ENCODE results near the gene RIMS3. TPM values are rescaled to one million over a fixed set of nuclear protein-coding genes. Genes with fewer than 3 reads are reported as not detected.
A peak's percentile ranks its signal among the peaks of the same experiment; 100 is the strongest.

The RIMS3 gene
- total RNA-seq, 1 experiment from 2014 or later, result 5.7 TPM

DNA sequence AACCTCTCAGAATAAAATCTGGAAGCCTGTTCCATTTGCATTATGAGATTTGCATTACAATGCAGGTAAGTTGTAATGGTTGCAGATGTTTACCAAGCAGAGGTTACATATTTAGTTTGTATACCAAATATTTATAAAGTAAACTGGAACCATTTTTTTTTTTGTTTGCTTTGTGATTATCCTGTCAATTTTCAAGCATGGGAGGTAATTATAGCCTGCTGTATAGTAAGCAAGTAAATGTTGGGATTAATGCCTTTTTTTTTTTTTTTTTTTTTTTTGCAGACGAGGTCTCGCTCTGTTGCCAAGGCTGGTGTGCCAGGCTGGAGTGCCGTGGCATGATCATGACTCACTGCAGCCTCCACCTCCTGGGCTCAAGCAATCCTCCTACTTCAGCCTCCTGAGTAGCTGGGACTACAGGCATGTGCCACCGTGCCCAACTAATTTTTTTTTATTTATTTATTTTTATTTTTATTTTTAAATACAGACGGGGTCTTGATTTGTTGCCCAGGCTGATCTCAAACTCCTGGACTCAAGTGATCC, 47.0 kb upstream of the RIMS3 start:
- ATAC-seq, result no peak
- Histone ChIP-seq H3K36me3 (ENCODE audit: control insufficient read depth, insufficient read depth, low read length) (no peaks in the 10 kb centered on the region; the same call in 1 of the 2 replicates), H3K4me3 (ENCODE audit: low read depth in 2 of 2, low read length in 2 of 2) (no peak overlapping the region), H3K9me3 (ENCODE audit: control insufficient read depth, insufficient read depth, low read depth, low read length) (no peaks in the 10 kb centered on the region), H3K27ac (ENCODE audit: low read length) (no peak overlapping the region), H3K27me3 (ENCODE audit: control insufficient read depth, insufficient read depth, low read length) (no peaks in the 10 kb centered on the region), H3K4me1 (ENCODE audit: control insufficient read depth, insufficient read depth, low read length) (peaks cover 33% of the 10 kb centered on the region)
- no peak for DNase-seq (ENCODE audit: low read depth, low spot score)
- no TSS peak for BruUV-seq (replicated peaks)
- TF ChIP-seq SIN3A (IDR thresholded peaks at IDR 0.05; ENCODE audit: borderline replicate concordance, insufficient read depth, low read depth, low read length) (no peak), TCF7L2 (IDR thresholded peaks at IDR 0.05; ENCODE audit: low read depth, low read length) (no peak), CTCF (IDR thresholded peaks at IDR 0.05) (no peak), REST (IDR thresholded peaks at IDR 0.05; ENCODE audit: insufficient read depth in 1 of 2, low read depth in 2 of 2, low read length in 1 of 2) (no peak)
- ChIA-PET POLR2A (no interaction called here), CTCF (no interaction called here)
- intact Hi-C loops (cut with micrococcal nuclease; ENCODE audit: unreplicated experiment), result no loop called here
- in situ Hi-C loops (cut with HindIII; ENCODE audit: low pct_unique_long_range_greater_than_20kb, low sequenced_read_pairs), result no loop called here

GRCh38 chr1:40711465-40712404, 46.3 kb upstream of the RIMS3 start:
- intact Hi-C loops (cut with micrococcal nuclease; ENCODE audit: unreplicated experiment), result no loop called here
- ATAC-seq, result no peak
- BruUV-seq (replicated peaks), result TSS peak; percentile 14

More at GRCh38 chr1:40711465-40712404, 46.3 kb upstream of the RIMS3 start:
- in situ Hi-C loops (cut with HindIII; ENCODE audit: low pct_unique_long_range_greater_than_20kb, low sequenced_read_pairs), result no loop called here
- CTCF ChIA-PET, result no interaction called here
- TF ChIP-seq POLR2AphosphoS5 (IDR thresholded peaks at IDR 0.05; ENCODE audit: low read depth, low read length), result no peak
- Histone ChIP-seq H3K27ac (ENCODE audit: low read length) (peak overlapping the region; percentile 91), H3K9me3 (ENCODE audit: control insufficient read depth, insufficient read depth, low read depth, low read length) (no peaks in the 10 kb centered on the region), H3K27me3 (ENCODE audit: control insufficient read depth, insufficient read depth, low read length) (no peaks in the 10 kb centered on the region), H3K4me3 (ENCODE audit: low read depth in 2 of 2, low read length in 2 of 2) (peak overlapping the region; percentile 2 to 63; a peak in 1 of 4 replicates), H3K4me1 (ENCODE audit: control insufficient read depth, insufficient read depth, low read length) (peaks cover 33% of the 10 kb centered on the region), H3K36me3 (ENCODE audit: control insufficient read depth, insufficient read depth, low read length) (no peaks in the 10 kb centered on the region; the same call in 1 of the 2 replicates)
- no peak for DNase-seq (ENCODE audit: low read depth, low spot score)
- POLR2A ChIA-PET, result no interaction called here
